GM12801 (cell line): Measurements from ENCODE around the gene PAOX.

Experiments
- TF ChIP-seq, protein P1 (sequence below): IDR thresholded peaks from one replicate; pipeline ENCODE4 v1.5.1; 2011; ENCODE audit warnings: control low read depth; ENCODE audit not compliant: insufficient read length; ENCODE audit errors: extremely low read depth

PAOX gene

DNA sequence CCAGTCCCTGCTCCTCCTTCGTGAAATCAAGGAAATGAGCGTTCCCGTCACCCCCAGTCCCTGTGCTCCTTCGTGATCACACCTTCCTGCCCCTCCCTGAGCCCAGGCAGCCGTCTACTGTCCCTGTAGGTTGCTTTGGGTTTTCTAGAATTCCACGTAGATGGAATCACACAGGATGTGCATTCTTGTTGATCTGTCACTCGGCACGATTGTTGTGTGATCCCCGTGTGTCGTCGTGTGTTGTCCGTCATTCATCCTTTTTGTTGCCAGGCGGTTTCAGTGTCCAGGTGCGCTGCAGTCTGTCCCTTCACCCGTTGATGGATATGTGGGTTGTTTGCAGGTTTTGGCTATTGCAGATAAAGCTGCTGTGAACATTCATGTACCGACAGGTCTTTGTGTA is 24.3 kb downstream of the PAOX start:
- TF ChIP-seq, protein P1, sequence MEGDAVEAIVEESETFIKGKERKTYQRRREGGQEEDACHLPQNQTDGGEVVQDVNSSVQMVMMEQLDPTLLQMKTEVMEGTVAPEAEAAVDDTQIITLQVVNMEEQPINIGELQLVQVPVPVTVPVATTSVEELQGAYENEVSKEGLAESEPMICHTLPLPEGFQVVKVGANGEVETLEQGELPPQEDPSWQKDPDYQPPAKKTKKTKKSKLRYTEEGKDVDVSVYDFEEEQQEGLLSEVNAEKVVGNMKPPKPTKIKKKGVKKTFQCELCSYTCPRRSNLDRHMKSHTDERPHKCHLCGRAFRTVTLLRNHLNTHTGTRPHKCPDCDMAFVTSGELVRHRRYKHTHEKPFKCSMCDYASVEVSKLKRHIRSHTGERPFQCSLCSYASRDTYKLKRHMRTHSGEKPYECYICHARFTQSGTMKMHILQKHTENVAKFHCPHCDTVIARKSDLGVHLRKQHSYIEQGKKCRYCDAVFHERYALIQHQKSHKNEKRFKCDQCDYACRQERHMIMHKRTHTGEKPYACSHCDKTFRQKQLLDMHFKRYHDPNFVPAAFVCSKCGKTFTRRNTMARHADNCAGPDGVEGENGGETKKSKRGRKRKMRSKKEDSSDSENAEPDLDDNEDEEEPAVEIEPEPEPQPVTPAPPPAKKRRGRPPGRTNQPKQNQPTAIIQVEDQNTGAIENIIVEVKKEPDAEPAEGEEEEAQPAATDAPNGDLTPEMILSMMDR, result no peak

DNA sequence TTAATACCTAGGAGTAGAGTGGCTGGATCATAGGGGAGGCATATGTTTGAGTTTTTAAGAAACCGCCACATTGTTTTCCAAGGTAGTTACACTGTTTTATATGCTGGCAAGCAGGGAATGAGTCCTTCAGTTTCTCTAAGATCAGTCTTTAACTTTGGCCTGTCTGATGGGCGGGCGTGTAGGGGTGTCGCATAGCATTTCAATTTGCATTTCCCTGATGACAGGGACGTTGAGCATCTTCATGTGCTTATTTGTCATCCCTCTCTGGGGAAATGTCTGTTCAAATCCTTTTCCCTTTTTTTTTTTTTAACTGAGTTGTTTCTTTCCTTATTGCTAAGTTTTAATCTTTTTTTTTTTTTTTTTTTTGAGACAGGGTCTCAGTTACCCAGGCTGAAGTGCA is 24.7 kb downstream of the PAOX start:
- TF ChIP-seq, protein P1, result no peak

DNA sequence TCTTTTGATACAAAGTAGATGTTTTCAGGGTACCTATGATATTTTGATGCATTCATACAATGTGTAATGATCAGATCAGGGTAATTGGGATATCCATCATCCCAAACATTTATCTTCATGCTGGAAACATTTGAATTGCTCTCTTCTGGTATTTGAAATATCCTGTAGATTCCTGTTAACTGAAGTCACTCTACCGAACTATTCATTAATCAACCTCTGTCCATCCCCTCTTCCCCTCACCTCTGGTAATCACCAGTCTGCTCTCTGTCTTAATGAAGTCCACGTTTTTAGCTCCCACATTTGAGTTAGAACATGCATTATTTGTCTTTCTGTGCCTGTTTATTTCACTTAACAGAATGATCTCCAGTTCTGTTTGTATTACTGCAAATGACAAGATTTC is 26.2 kb downstream of the PAOX start:
- TF ChIP-seq, protein P1, result no peak

DNA sequence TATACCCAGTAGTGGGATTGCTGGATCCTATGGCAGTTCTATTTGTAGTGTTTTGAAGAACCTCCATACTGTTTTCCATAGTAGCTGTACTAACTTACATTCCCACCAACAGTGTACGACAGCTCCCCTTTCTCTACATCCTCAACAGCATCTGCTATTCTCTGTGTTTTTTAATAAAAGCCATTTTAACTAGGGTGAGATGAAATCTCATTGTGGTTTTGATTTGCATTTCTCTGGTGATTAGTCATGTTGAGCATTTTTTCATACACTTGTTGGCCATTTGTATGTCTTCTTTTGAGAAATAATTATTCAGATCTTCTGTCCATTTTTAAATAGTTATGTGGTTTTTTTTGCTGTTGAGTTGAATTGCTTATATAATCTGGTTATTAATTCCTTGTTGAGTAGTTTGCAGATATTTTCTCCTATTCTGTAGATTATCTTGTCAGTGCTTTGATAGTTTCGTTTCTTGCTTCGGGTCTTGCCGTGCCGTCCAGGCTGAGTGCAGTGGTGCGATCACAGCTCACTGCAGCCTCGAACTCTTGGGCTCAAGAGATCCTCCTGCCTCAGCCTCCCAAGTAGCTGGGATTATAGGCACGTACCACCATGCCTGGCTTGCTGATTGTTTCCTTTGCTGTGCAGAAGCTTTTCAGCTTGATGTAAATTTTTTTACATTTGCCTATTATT is 26.9 kb downstream of the PAOX start:
- TF ChIP-seq, protein P1, result no peak

DNA sequence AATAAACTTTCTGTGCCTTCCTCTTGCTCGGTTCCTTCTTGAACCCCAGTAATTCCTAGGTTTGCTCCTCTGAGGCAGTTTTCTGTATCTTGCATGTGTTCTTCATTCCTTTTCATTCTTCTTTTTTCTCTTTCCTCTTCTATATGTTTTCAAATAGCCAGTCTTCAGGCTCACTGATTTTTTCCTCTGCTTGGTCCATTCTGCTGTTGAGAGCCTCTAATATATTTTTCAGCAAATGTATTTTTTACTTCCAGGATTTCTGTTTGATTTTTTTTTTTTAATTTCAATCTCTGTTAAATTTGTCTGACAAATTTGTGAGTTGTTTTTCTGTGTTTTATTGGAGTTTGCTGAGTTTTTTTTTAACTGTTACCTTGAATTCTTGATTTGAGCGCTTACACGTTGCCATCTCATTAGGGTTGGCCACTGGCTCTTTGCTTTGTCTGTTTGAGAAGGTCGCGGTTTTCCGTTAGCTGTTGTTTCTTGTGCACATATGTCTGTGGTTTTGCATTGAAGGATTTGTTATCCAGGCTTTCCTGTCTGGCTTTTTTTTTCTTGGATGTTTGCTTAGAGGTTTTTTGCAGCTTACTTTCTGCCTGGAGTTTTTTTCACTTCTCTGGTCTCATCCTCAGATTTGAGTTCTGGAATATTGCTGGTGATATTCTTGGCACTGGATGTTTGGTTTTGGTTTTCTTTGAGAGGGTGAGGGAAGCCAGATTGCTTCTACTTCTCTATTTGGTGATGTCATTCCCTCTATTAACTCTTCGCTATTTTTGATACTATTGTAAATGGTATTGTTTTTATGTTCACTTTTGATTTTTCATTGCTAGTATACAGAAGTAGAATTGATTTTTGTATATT is 32.7 kb downstream of the PAOX start:
- TF ChIP-seq, protein P1, result no peak

DNA sequence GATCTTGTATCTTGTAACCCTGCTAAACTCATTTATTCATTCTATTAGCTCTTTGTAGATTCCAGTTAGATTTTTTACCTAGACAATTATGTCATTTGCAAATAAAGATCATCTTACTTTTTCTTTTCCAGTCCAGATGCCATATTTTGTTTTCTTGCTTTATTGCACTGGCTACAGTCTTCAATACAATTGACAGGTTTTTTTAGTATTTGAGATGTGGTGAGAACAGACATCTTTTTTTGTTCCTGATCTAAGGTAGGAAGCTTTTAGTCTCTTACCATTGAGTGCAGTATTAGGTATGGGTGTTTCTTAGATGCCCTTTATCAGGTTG is 33.3 kb downstream of the PAOX start:
- TF ChIP-seq, protein P1, result no peak

DNA sequence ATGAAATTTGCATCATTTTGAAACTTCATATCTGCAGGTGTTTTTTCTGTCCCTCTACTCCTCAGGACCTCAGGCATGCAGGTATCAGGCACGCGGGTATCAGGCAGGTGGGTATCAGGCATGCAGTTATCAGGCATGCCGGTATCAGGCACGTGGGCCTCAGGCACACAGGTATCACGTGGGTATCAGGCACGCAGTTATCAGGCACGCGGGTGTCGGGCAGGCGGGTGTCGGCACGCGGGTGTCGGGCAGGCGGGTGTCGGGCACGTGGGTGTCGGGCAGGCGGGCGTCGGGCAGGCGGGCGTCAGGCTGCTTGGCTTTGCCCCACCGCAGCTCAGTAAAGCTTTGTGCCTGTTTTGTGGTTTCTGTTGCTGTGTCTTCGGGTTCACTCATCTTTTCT is 36.7 kb downstream of the PAOX start:
- TF ChIP-seq, protein P1, result no peak
